OCI-LY1 (cell line): ENCODE data around the gene NFIA.

Experiments
- H2AFZ ChIP-seq: fragments of 200-600 bp; sonication (generic), shearing (Covaris generic); 2 replicates; pipeline ENCODE4 v1.6.0; 2014; ENCODE audit warnings: antibody characterized with exemption, mild to moderate bottlenecking, low read length
- H3F3A ChIP-seq: fragments of 200-600 bp; sonication (generic), shearing (Covaris generic); 2 replicates; pipeline ENCODE4 v1.6.0; 2014; ENCODE audit warnings: mild to moderate bottlenecking, antibody characterized with exemption, low read length, moderate library complexity; ENCODE audit not compliant: insufficient read depth
- H3K27ac ChIP-seq: fragments of 200-600 bp; sonication (generic); 2 replicates; pipeline ENCODE4 v1.5.1; 2014; ENCODE audit warnings: low read length, mixed run types, mild to moderate bottlenecking, low read depth; ENCODE audit not compliant: poor library complexity, severe bottlenecking
- H3K27me3 ChIP-seq: fragments of 200-600 bp; sonication (generic); 2 replicates; pipeline ENCODE4 v1.6.0; 2014; ENCODE audit warnings: antibody characterized with exemption, mild to moderate bottlenecking, low read length, moderate library complexity; ENCODE audit not compliant: insufficient read depth
- H3K36me3 ChIP-seq: fragments of 200-600 bp; sonication (generic); 2 replicates; pipeline ENCODE4 v1.6.1; 2014; ENCODE audit warnings: mild to moderate bottlenecking, antibody characterized with exemption, low read length, moderate library complexity, mixed read lengths; ENCODE audit not compliant: insufficient read depth
- H3K4me1 ChIP-seq: fragments of 200-600 bp; sonication (generic); 2 replicates; pipeline ENCODE4 v1.5.1; 2014; ENCODE audit warnings: mild to moderate bottlenecking, low read length, moderate library complexity; ENCODE audit not compliant: insufficient read depth, severe bottlenecking
- H3K4me2 ChIP-seq: fragments of 200-600 bp; sonication (generic), shearing (Covaris generic); 2 replicates; pipeline ENCODE4 v1.6.1; 2014; ENCODE audit warnings: low read length
- H3K4me3 ChIP-seq: fragments of 200-600 bp; sonication (generic); 2 replicates; pipeline ENCODE4 v1.5.1; 2014; ENCODE audit warnings: low read length, low read depth, mild to moderate bottlenecking, mixed read lengths; ENCODE audit not compliant: poor library complexity, severe bottlenecking
- H3K79me2 ChIP-seq: fragments of 200-600 bp; shearing (Covaris generic); 2 replicates; pipeline ENCODE4 v1.6.1; 2016; ENCODE audit warnings: mixed run types, low read length, mixed read lengths; ENCODE audit not compliant: insufficient read depth
- H3K9ac ChIP-seq: fragments of 200-600 bp; sonication (generic), shearing (Covaris generic); 2 replicates; pipeline ENCODE4 v1.6.1; 2014; ENCODE audit warnings: mild to moderate bottlenecking, low read length, mixed read lengths
- H3K9me2 ChIP-seq: fragments of 200-600 bp; sonication (generic), shearing (Covaris generic); 2 replicates; pipeline ENCODE4 v1.6.1; 2014; ENCODE audit warnings: low read depth, mild to moderate bottlenecking, low read length, mixed read lengths
- H3K9me3 ChIP-seq: fragments of 200-600 bp; shearing (Covaris generic); 2 replicates; pipeline ENCODE4 v1.6.1; 2014; ENCODE audit warnings: low read length, mixed read lengths
- H4K20me1 ChIP-seq: fragments of 200-600 bp; sonication (generic), shearing (Covaris generic); 2 replicates; pipeline ENCODE4 v1.6.0; 2016; ENCODE audit warnings: mild to moderate bottlenecking, low read length; ENCODE audit not compliant: insufficient read depth
- CTCF ChIP-seq: fragments of 200-600 bp; sonication (generic), shearing (Covaris generic); IDR thresholded peaks from 2 replicates; pipeline ENCODE4 v1.5.1; 2017; ENCODE audit warnings: mild to moderate bottlenecking, antibody characterized with exemption, low read length, moderate library complexity, mixed read lengths
- EZH2 ChIP-seq: fragments of 200-600 bp; sonication (generic), shearing (Covaris generic); IDR thresholded peaks from 2 replicates; pipeline ENCODE4 v1.8.0; 2017; ENCODE audit warnings: borderline replicate concordance, mixed run types, mild to moderate bottlenecking, antibody characterized with exemption, low read length, moderate library complexity, mixed read lengths

The NFIA gene

DNA sequence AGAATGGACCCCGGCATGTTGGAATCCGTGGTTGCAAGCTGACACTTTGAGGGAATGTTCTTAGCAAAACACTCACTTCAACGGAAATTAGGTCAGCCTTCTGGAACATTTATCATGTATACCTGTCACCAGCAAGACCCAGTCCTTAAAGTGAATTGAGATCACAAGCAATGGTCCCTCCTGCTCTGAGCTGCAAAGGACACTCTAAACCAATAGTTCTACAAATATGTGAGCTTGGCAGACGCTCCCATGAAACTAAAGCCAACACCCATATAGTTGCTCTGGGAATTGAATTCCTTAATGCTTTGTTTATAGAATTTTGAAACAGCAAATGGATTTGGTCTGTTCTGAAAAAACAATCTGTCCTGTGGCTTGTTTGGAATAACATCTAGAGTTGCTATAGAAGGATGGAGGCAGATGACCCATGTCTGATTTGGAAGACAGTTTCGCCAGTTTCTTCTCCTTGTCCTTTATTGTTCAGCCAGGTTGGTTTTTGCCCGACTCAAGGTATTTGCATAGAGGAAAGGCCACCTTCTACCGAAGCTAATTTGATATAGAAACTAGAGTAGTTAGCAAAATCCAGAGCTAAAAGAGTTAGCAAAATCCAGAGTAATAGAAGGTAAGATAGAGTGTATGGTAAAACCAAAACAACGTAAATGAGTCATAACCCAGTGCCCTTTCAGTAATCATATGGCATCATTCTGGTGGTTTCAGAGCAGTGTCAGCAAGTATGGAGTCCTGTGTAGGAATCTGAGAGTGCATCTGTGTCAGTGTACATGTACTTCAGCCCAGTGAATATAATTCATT lies 236.2 kb downstream of the NFIA start:
- Histone ChIP-seq H3K9me3 (no peaks in the 10 kb centered on the region), H3F3A (no peaks in the 10 kb centered on the region), H3K4me2 (no peak overlapping the region; the same call in 1 of the 2 replicates), H3K9me2 (no peaks in the 10 kb centered on the region), H3K27me3 (no peaks in the 10 kb centered on the region), H3K79me2 (no peaks in the 10 kb centered on the region), H3K36me3 (no peaks in the 10 kb centered on the region), H3K9ac (no peak overlapping the region), H3K27ac (no peak overlapping the region), H3K4me3 (no peak overlapping the region), H3K4me1 (peaks cover 32% of the 10 kb centered on the region), H2AFZ (no peak overlapping the region), H4K20me1 (no peaks in the 10 kb centered on the region)
- no peak for TF ChIP-seq EZH2
- no peak for TF ChIP-seq CTCF

- no peaks in the 10 kb centered on the region for H3F3A ChIP-seq
- H3K27me3 ChIP-seq: no peaks in the 10 kb centered on the region
- no peak overlapping the region for H3K4me3 ChIP-seq
- no peaks in the 10 kb centered on the region for H4K20me1 ChIP-seq
- H3K9me3 ChIP-seq: no peaks in the 10 kb centered on the region
- no peaks in the 10 kb centered on the region for H3K79me2 ChIP-seq
- H3K36me3 ChIP-seq: no peaks in the 10 kb centered on the region
- H3K4me1 ChIP-seq: peaks cover 32% of the 10 kb centered on the region
- H3K27ac ChIP-seq: no peak overlapping the region
- no peak for TF ChIP-seq EZH2
- no peak for TF ChIP-seq CTCF
- H3K9me2 ChIP-seq: no peaks in the 10 kb centered on the region
- H2AFZ ChIP-seq: no peak overlapping the region
- H3K9ac ChIP-seq: no peak overlapping the region
- no peak overlapping the region for H3K4me2 ChIP-seq
These were observed 238.2 kb downstream of the NFIA start for GRCh38 chr1:61320575-61320974.

- Histone ChIP-seq H4K20me1 (no peaks in the 10 kb centered on the region), H3F3A (no peaks in the 10 kb centered on the region), H3K27me3 (no peaks in the 10 kb centered on the region), H3K4me3 (no peak overlapping the region), H3K27ac (no peak overlapping the region), H3K36me3 (no peaks in the 10 kb centered on the region), H3K9ac (no peak overlapping the region), H3K4me1 (peaks cover 24% of the 10 kb centered on the region), H3K4me2 (no peak overlapping the region), H3K9me2 (no peaks in the 10 kb centered on the region), H3K9me3 (no peaks in the 10 kb centered on the region), H2AFZ (no peak overlapping the region), H3K79me2 (no peaks in the 10 kb centered on the region)
- no peak for TF ChIP-seq EZH2
- TF ChIP-seq CTCF: no peak
These were observed 239.8 kb downstream of the NFIA start for GRCh38 chr1:61322008-61322744.
